NCI-H1930 (cell line): ENCODE results near the gene HELLS.
A peak's percentile ranks its signal among the peaks of the same experiment; 100 is the strongest.
"Not testable (repeated sequence)": the region's sequence is repeated elsewhere in the genome, so short reads cannot be mapped to it uniquely, and the experiment has no call there.

Experiments used
- DNase-seq, 2 experiments: peaks; one replicate each; lab custom pipeline; 2025; lab: John Stamatoyannopoulos, UW

The HELLS gene

GRCh38 chr10:94545391-94546048 is at the start of gene HELLS:
TSS of gene HELLS (plus strand) at chr10:94545788. CDS start at chr10:94545922, 134 bp downstream.
- peak; percentile 71 to 84 for DNase-seq

DNA sequence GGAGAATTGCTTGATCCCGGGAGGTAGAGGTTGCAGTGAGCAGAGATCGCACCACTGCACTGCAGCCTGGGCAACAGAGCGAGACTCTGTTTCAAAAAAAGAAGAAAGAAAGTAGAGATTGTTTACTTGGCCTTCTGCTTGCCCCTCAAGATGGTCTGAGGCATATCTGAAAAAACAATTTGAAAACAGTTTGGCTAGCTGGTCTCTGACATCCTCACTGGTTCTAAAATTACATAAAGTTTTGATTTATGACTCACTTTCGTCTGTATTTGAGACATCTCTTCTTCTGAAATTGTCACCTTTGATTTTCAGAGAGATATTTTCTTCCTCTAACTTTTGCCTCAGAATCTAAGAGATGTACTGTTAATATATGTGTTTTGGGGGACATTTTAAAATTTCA is 49.6 kb upstream of the HELLS start:
- no peak for DNase-seq

DNA sequence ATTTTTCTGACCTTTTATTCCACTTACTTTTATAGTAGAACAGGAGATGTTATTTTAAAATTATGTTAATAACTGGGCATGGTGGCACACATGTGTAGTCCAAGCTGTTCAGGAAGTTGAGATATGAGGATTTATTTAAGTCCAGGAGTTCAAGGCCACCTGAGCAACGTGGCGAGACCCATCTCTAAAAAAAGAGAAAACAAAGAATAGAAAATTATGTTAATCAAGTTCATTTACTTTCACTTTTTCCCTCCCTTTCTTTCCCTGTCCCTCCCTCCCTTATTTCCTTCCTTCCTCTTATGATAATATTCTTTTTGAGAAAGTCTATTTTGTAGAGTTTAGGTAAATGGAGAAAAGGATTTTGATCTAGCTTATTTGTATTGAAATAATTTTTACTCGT is 48.9 kb upstream of the HELLS start:
- DNase-seq, result no peak

GRCh38 chr10:94500063-94500462 is 45.5 kb upstream of the HELLS start:
- DNase-seq, result no peak

DNA sequence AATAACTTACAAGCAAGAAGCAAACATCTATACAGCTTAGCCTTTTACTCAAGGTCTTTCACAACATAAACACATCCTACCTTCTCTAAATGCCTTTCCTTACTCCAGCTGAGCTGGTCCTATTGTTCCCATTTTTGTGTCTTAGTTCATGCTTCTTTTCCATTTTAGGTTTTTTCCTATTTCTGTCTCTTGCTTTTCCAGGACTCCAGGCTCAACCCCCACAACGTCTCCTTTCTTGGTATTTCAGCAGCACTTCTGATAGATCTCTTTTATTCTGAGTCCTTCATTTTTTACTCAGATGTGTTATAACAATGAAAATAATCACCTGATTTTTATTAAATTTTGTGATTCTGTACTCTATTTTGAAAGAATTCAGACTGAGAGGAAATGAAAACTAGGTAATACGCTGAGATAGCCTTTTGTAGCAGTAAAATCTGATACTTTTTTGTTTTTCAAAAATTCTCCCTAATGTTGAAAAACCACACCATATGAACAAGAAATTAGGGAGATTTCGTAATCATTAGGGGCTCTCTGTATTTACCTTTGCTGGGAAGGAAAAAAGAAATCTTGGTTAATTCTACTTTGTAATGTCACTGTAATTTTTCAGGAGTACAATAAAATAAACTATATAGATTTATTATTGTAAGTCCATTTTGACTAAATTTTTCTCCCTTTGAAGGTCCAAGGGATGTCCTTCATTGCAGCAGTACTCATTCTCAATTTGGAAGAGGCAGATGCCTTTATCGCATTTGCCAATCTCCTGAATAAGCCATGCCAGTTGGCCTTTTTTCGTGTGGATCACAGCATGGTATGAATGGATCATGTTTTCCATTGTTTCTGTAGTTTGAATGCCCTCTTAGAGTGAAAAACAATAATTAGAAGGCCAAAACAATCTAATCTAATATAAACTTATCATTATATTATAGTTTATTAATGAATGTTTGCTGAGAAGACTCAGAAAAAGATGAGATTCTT is 24.0 kb upstream of the HELLS start:
- DNase-seq, result no peak

GRCh38 chr10:94524146-94524545 is 21.4 kb upstream of the HELLS start:
- DNase-seq, result no peak

DNA sequence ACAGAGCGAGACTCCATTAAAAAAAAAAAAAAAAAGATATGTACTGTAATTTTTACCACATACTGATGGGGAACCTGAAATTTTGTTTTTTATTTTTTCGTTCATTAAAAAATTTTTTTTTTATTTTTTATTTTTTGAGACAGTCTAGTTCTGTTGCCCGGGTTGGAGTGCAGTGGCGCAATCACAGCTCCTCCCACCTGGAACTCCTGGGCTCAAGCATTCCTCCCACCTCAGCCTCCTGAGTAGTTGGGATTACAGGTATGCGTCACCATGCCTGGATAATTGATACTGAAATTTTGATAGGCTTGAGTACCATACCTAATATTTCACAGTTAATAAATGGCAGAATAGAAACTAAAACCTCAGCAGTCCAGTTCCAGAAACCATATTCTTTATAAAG is 20.9 kb upstream of the HELLS start:
- DNase-seq, result no peak

GRCh38 chr10:94531550-94531949 is 14.0 kb upstream of the HELLS start:
- not testable (repeated sequence) for DNase-seq

DNA sequence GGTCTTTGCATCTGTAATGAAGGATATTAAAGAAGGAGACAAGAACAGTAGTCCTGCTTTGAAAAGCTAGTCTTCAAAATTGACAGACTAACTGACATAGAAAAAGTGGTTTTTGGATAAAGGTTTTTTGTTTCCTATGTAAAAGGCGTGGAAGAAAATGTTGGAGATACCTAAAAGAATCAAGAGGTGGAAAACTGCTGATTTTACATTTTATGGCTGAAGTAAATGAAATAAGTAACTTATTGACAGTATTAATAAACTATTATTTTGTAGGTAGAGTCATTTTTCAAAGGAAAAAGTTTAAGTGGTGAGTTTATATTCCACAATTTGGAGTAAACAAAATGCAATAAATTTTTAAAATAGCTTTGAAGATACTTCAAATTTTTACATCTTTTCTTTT is 12.6 kb upstream of the HELLS start:
- no peak for DNase-seq

- DNase-seq, result not testable (repeated sequence)
Observed at GRCh38 chr10:94542282-94542681, 3.3 kb upstream of the HELLS start.

DNA sequence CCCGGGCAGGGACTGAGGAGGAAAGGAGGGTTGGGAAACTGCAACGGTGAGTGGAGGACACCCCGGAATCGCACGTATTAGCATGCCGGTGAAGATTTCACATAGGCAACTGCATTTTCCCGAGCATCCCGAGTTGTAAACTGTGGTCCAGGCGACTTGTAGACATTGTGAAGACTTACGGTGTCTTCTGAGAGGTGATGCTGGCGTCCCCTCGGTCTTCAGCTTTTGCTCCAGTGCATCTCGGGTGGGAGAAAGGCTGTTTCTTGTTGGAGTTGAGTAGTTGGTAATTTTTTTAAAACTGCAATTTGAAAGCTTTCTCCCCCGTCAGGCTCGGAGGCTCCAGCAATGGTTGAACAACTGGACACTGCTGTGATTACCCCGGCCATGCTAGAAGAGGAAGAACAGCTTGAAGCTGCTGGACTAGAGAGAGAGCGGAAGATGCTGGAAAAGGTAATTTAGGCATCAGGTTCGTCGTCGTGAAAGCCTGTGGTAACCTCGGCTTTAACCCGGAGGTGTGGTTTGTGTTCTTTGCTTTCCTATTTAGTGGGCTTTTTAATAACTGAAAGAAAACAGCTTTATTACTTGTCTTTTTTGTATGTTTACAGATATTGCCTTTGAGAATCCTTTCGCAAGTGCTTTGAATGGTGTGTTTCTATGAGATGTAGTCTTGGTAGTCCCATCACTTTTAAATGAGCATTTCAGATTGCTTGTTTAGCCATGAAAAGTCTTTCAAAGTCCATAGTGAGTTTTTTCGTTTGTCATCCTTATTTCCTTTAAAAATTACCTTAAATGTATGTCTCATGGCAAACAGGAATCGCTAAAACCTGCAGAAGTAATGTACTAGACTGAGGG is 687 bp downstream of the HELLS start:
- no peak for DNase-seq

DNA sequence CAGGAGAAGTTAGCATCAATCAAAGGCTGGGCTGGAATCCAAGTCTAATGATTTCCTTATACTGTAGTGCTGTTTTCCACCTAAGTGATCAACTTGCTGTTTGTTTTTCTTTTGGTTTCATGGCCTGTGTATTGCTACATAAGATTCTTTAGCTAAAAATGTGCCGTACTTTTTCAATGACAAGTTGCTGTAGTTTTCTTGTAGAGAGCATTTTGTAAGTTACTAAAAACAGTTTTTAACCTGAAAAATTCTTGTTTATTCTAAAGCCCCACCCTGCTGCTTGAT is 1.3 kb downstream of the HELLS start:
- DNase-seq, result no peak

DNA sequence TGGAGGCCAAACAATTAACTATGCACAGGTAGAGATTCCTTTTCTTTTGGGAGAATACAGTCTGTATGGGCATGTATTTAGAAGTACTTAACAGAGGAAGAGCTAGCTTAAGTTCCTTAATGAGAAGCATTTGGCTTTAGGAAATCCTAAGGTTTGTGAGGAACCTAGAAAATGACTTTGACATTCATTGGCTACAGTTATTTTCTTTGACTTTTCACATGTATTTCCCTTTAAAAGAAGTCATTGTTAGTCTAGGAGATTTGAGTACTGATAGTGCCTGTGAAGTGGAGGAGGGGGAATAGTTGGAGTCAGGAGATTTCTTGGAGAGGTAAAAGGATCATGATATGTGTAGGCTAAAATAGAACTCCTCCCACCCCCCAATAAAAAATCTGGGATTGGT is 3.6 kb downstream of the HELLS start:
- DNase-seq, result no peak

DNA sequence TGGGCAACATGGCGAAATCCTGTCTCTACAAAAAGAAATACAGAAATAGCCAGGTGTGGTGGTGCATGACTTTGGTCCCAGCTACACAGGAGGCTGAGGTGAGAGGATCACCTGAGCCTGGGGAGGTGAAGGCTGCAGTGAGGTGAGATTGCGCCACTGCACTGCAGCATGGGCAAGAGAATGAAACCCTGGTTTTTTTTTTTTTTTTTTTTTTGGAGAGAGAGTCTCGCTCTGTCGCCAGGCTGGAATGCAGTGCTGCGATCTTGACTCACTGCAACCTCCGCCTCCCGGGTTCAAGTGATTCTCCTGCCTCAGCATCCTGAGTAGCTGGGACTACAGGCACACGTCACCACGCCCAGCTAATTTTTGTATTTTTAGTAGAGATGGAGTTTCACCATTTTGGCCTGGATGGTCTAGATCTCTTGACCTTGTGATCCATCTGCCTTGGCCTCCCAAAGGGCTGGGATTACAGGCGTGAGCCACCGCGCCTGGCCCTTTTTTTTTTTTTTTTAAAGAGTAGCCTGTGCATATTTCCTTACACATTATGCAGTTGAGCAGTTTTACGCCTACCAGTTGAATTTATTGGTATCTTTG is 22.2 kb downstream of the HELLS start:
- DNase-seq, result not testable (repeated sequence)

DNA sequence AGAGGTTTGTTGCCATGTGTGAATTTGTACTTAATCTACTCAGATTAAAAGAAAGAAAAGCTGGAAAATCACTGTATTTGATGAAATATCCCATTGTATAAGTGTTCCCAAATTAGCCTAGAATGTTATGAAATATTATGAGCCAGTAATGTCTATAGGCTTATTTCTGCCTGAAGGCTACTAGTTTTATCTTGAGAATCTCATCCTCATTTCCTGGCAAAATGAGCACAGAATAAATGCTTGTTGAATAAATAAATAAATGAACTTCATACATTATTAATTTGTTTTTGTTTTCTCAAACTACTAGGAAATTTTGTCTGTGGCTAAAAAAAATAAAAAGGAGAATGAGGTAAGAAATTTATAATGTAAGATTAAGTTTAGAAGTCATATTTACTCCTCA is 25.5 kb downstream of the HELLS start:
- no peak for DNase-seq

- DNase-seq, result no peak
Observed at GRCh38 chr10:94571528-94571927, 25.9 kb downstream of the HELLS start.

GRCh38 chr10:94578790-94579189 is 33.2 kb downstream of the HELLS start:
- DNase-seq, result no peak

- no peak for DNase-seq
Observed at GRCh38 chr10:94583124-94583523, 37.5 kb downstream of the HELLS start.

DNA sequence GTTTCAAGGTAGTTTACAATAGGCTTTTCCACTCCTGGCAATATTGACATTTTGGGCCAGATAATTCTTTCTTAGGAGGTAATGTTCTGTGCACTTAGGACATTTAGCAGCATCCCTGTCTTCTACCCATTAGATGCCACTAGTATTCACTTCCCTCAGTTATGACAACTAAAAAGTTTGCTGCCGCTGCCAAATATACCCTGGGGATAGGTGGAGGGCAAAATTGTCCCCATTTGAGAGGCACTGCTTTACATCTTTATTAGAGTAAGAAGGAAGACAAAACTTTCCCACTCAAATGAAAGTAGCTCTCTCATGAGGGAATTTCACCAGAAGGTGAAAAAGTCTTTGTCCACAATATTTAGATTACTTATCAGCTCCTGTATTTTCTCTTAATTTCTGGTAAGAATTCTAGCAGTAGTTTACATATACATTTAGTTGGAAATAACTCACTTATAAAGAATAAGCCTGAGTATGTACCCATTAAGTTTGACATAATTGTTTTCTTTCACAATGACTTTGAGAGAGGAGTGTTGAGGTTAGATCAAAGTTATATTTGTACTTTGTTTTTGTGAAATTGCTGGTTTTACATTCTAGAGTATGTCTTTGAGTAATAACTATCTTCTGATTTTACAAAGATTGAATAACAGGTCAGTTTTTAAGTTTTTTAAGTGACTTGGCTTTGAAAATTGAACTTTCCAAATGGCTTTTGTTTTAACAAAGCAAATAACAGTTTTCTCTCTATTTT is 46.0 kb downstream of the HELLS start:
- no peak for DNase-seq

DNA sequence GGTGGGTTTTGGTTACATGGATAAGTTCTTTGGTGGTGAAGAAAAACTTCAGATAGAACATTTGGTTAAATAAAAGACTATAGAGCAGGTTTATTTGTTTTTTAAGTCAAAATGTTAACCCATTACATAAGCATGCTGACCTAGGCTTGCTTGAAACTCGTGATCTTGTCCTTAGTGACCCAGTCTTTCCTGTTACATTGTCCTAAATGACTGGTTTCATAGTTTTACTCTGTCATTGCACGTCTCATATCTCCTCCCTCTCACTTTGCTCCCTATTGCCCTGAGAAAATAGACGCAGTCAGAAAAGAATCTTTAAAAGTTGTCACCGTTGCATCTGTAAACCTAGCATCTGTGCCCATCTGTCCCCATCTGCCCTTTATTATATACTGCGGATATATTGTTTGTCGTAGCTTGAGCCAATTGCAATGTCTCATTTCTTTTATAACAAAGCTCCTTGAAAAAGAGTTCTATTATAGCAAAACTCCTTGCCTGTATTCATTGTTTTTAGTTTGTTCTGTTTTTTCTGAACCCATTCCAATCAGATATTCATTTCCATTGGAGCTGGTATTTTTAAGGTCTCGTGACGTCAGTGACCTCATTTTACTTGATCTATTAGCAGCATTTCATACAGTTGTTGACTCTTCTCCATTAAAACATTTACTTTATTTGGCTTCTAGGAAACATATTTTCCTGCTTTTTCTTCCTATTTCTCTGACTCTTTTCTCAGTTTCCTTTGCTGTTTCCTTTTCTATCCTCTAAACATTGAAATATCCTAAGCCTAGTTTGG is 57.3 kb downstream of the HELLS start:
- no peak for DNase-seq

DNA sequence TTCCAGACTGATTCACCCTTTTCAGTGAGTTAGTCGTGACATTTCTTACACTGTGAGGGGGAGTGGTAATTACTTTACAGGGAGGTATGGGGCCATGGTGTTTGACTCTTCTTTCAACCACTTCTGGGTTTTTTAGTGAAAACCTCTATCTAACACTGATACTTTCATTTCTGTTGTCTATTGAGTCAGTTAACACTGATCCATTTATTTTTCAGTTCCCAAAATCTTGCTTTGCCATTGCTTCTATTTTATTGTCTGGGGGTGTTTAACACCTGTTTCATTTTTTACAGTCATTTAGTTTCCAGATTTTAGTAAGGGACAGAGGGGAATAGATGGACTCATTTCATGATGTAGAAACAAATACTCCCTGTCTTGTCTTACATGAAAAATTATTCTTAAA is 61.5 kb downstream of the HELLS start:
- no peak for DNase-seq
